ENCODE results near the gene ATG2B.

The ATG2B gene

DNA sequence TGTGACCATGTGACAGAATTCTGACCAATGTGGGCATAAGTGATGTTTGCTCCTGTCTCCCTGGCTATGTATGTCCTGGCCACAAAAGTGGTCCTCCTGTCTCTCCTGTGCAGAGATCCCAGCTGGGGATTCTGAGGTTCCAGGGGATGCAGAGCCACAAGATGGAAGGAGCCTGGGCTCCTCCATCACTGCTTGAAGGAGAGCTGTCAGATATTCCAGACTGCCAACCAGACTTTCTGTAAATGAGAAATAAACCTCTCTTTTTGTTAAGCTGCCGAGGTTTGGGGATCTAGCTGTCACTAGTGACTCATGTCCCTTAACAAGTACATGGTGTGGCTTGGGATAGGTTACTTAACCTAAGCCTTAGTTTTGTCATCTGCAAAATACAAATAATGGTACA is 85.3 kb downstream of the ATG2B start:
- peaks cover 2 to 19% (median 9%) of the 10 kb centered on the region in 5 donors for H3K4me1 ChIP-seq (ENCODE audit: control insufficient read depth in 5 of 5, insufficient read depth in 5 of 5, low read length in 5 of 5)
- H3K27me3 ChIP-seq (ENCODE audit: control insufficient read depth in 5 of 5, insufficient read depth in 4 of 5, low read length in 5 of 5): no peaks in the 10 kb centered on the region
- peaks cover 0 to 12% (median 2%) of the 10 kb centered on the region in 5 donors for H3K36me3 ChIP-seq (ENCODE audit: control insufficient read depth in 5 of 5, insufficient read depth in 5 of 5, low read length in 5 of 5)
- no peak overlapping the region for H3K4me3 ChIP-seq (ENCODE audit: low read depth in 1 of 5, low read length in 5 of 5)
- H3K27ac ChIP-seq (ENCODE audit: low read depth, low read length): no peak overlapping the region
- peaks cover 0 to 14% (median 13%) of the 10 kb centered on the region in 5 donors for H3K9me3 ChIP-seq (ENCODE audit: control insufficient read depth in 5 of 5, low read length in 5 of 5)
- no peak overlapping the region for H3K9ac ChIP-seq (ENCODE audit: low read length in 5 of 5)

GRCh38 chr14:96275177-96276112 is 87.7 kb downstream of the ATG2B start:
- H3K4me1 ChIP-seq (ENCODE audit: control insufficient read depth in 5 of 5, insufficient read depth in 5 of 5, low read length in 5 of 5): peaks cover 2 to 24% (median 10%) of the 10 kb centered on the region in 5 donors
- peak overlapping the region in 1 of 5 donors; percentile 32 for H3K9ac ChIP-seq (ENCODE audit: low read length in 5 of 5)
- H3K9me3 ChIP-seq (ENCODE audit: control insufficient read depth in 5 of 5, low read length in 5 of 5): peaks cover 0 to 20% (median 18%) of the 10 kb centered on the region in 5 donors
- H3K4me3 ChIP-seq (ENCODE audit: low read depth in 1 of 5, low read length in 5 of 5): no peak overlapping the region
- no peaks in the 10 kb centered on the region for H3K27me3 ChIP-seq (ENCODE audit: control insufficient read depth in 5 of 5, insufficient read depth in 4 of 5, low read length in 5 of 5)
- peaks cover 0 to 4% (median 0%) of the 10 kb centered on the region in 5 donors for H3K36me3 ChIP-seq (ENCODE audit: control insufficient read depth in 5 of 5, insufficient read depth in 5 of 5, low read length in 5 of 5)
- H3K27ac ChIP-seq (ENCODE audit: low read depth, low read length): no peak overlapping the region

GRCh38 chr14:96274543-96274942 is 88.6 kb downstream of the ATG2B start:
- H3K36me3 ChIP-seq (ENCODE audit: control insufficient read depth in 5 of 5, insufficient read depth in 5 of 5, low read length in 5 of 5): no peaks in the 10 kb centered on the region
- H3K4me3 ChIP-seq (ENCODE audit: low read depth in 1 of 5, low read length in 5 of 5): no peak overlapping the region
- H3K9ac ChIP-seq (ENCODE audit: low read length in 5 of 5): no peak overlapping the region
- no peaks in the 10 kb centered on the region for H3K27me3 ChIP-seq (ENCODE audit: control insufficient read depth in 5 of 5, insufficient read depth in 4 of 5, low read length in 5 of 5)
- no peak overlapping the region for H3K27ac ChIP-seq (ENCODE audit: low read depth, low read length)
- peaks cover 2 to 25% (median 12%) of the 10 kb centered on the region in 5 donors for H3K4me1 ChIP-seq (ENCODE audit: control insufficient read depth in 5 of 5, insufficient read depth in 5 of 5, low read length in 5 of 5)
- peaks cover 0 to 20% (median 18%) of the 10 kb centered on the region in 5 donors for H3K9me3 ChIP-seq (ENCODE audit: control insufficient read depth in 5 of 5, low read length in 5 of 5)

DNA sequence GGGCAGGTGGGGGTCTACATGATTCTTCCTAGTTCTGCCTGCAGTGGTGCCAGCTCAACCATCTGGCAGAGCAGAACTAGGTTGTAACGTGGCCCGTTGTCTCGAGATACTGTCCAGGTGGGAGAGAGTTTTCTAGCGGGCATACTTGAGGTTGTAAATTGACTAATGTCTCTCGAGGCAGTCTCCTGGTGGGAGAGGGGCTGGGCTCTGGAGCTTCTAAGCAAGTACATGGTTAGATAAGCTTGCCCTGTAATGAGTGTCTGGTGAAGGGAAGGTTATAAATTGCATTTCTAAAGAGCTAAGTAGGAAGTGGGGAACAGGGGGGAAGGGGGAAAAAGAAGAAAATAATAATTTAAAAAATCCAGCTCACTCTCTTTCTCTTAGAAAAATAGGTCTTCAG is 89.0 kb downstream of the ATG2B start:
- Histone ChIP-seq H3K27me3 (ENCODE audit: control insufficient read depth in 5 of 5, insufficient read depth in 4 of 5, low read length in 5 of 5) (peaks cover 0 to 3% (median 0%) of the 10 kb centered on the region in 5 donors), H3K4me1 (ENCODE audit: control insufficient read depth in 5 of 5, insufficient read depth in 5 of 5, low read length in 5 of 5) (peaks cover 2 to 29% (median 16%) of the 10 kb centered on the region in 5 donors), H3K4me3 (ENCODE audit: low read depth in 1 of 5, low read length in 5 of 5) (no peak overlapping the region), H3K9ac (ENCODE audit: low read length in 5 of 5) (no peak overlapping the region), H3K27ac (ENCODE audit: low read depth, low read length) (no peak overlapping the region), H3K9me3 (ENCODE audit: control insufficient read depth in 5 of 5, low read length in 5 of 5) (peaks cover 0 to 20% (median 18%) of the 10 kb centered on the region in 5 donors), H3K36me3 (ENCODE audit: control insufficient read depth in 5 of 5, insufficient read depth in 5 of 5, low read length in 5 of 5) (no peaks in the 10 kb centered on the region)

- Histone ChIP-seq H3K4me1 (ENCODE audit: control insufficient read depth in 5 of 5, insufficient read depth in 5 of 5, low read length in 5 of 5) (peaks cover 2 to 34% (median 20%) of the 10 kb centered on the region in 5 donors), H3K9ac (ENCODE audit: low read length in 5 of 5) (no peak overlapping the region), H3K36me3 (ENCODE audit: control insufficient read depth in 5 of 5, insufficient read depth in 5 of 5, low read length in 5 of 5) (no peaks in the 10 kb centered on the region), H3K9me3 (ENCODE audit: control insufficient read depth in 5 of 5, low read length in 5 of 5) (peaks cover 0 to 19% (median 16%) of the 10 kb centered on the region in 5 donors), H3K27ac (ENCODE audit: low read depth, low read length) (no peak overlapping the region), H3K4me3 (ENCODE audit: low read depth in 1 of 5, low read length in 5 of 5) (no peak overlapping the region), H3K27me3 (ENCODE audit: control insufficient read depth in 5 of 5, insufficient read depth in 4 of 5, low read length in 5 of 5) (peaks cover 0 to 5% (median 0%) of the 10 kb centered on the region in 5 donors)
These were observed 89.5 kb downstream of the ATG2B start for GRCh38 chr14:96273629-96274028.

DNA sequence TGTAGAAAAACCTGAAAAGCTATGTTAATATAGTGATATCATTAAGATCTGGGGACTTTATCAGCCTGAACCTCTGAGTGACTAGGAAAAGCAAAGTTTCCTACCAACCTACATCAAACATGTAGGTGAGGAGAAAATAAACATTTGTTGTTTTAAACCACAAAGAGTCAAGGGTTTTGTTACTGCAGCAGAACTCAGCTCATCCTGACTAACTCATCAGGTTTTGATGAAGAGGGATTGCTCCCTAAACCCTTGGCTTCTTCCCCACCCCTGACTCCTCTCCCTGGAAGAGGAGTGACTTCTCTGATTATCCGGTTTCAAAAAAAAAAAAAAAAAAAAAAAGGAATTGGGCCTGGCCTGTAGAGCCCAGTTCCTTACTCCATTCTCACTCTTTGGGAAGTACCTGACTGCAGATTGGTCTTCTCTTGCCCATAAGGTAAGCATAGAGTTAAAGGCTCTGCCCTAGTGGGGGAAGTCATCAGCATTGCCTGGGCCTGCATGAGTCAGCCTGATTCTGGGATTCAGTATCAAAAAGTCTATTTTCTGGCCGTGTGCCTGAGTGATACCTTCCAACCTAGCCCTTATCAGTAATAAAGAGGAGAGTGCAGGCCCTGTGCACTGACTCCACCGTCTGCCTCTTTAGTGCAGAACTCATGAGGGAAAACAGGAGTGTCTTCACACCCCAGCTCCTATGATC is 90.2 kb downstream of the ATG2B start:
- Histone ChIP-seq H3K36me3 (ENCODE audit: control insufficient read depth in 5 of 5, insufficient read depth in 5 of 5, low read length in 5 of 5) (no peaks in the 10 kb centered on the region), H3K27me3 (ENCODE audit: control insufficient read depth in 5 of 5, insufficient read depth in 4 of 5, low read length in 5 of 5) (peaks cover 0 to 7% (median 0%) of the 10 kb centered on the region in 5 donors), H3K27ac (ENCODE audit: low read depth, low read length) (no peak overlapping the region), H3K9me3 (ENCODE audit: control insufficient read depth in 5 of 5, low read length in 5 of 5) (peaks cover 0 to 12% (median 10%) of the 10 kb centered on the region in 5 donors), H3K4me1 (ENCODE audit: control insufficient read depth in 5 of 5, insufficient read depth in 5 of 5, low read length in 5 of 5) (peaks cover 2 to 38% (median 22%) of the 10 kb centered on the region in 5 donors), H3K9ac (ENCODE audit: low read length in 5 of 5) (no peak overlapping the region), H3K4me3 (ENCODE audit: low read depth in 1 of 5, low read length in 5 of 5) (no peak overlapping the region)

DNA sequence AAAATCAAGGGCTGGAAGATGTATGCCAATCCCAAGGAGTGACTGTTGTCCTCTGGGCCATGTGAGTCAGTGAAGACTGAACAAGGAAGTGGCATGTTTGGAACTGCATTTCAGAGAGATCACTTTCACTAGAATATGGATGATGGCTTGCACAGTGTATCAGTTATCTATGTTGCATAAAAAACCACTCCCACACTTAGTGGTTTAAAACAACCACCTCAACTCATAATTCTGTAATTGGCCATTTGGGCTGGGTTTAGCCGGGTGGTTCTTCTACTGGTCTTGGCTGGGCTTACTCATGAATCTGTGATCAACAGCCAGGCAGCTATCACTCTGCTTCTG is 91.7 kb downstream of the ATG2B start:
- Histone ChIP-seq H3K27me3 (ENCODE audit: control insufficient read depth in 5 of 5, insufficient read depth in 4 of 5, low read length in 5 of 5) (peaks cover 0 to 15% (median 4%) of the 10 kb centered on the region in 5 donors), H3K9ac (ENCODE audit: low read length in 5 of 5) (no peak overlapping the region), H3K27ac (ENCODE audit: low read depth, low read length) (no peak overlapping the region), H3K36me3 (ENCODE audit: control insufficient read depth in 5 of 5, insufficient read depth in 5 of 5, low read length in 5 of 5) (no peaks in the 10 kb centered on the region), H3K4me1 (ENCODE audit: control insufficient read depth in 5 of 5, insufficient read depth in 5 of 5, low read length in 5 of 5) (peaks cover 2 to 49% (median 26%) of the 10 kb centered on the region in 5 donors), H3K9me3 (ENCODE audit: control insufficient read depth in 5 of 5, low read length in 5 of 5) (peaks cover 0 to 6% (median 5%) of the 10 kb centered on the region in 5 donors), H3K4me3 (ENCODE audit: low read depth in 1 of 5, low read length in 5 of 5) (no peak overlapping the region)

- Histone ChIP-seq H3K27ac (ENCODE audit: low read depth, low read length) (no peak overlapping the region), H3K36me3 (ENCODE audit: control insufficient read depth in 5 of 5, insufficient read depth in 5 of 5, low read length in 5 of 5) (no peaks in the 10 kb centered on the region), H3K4me3 (ENCODE audit: low read depth in 1 of 5, low read length in 5 of 5) (no peak overlapping the region), H3K9me3 (ENCODE audit: control insufficient read depth in 5 of 5, low read length in 5 of 5) (peaks cover 0 to 6% (median 5%) of the 10 kb centered on the region in 5 donors), H3K4me1 (ENCODE audit: control insufficient read depth in 5 of 5, insufficient read depth in 5 of 5, low read length in 5 of 5) (peaks cover 2 to 48% (median 26%) of the 10 kb centered on the region in 5 donors), H3K27me3 (ENCODE audit: control insufficient read depth in 5 of 5, insufficient read depth in 4 of 5, low read length in 5 of 5) (peaks cover 0 to 15% (median 4%) of the 10 kb centered on the region in 5 donors), H3K9ac (ENCODE audit: low read length in 5 of 5) (no peak overlapping the region)
These were observed 92.3 kb downstream of the ATG2B start for GRCh38 chr14:96270565-96271420.

DNA sequence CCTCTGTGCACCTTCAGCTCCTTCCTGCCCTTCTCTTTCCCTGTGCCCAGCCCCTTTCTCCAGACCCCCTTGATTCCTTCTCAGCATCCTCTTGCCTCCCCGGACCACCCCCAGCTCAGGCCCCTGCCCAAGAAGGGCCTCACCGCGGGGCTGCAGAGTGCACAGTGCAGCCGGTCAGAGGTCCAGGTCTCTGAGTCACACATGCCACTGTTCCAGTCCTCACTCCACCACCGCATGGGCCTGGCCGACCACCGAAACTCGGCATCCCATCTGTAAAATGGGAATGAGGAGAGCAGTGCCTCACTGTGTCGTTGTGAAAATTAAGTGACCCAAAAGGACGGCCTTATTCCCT is 93.8 kb downstream of the ATG2B start:
- H3K27ac ChIP-seq (ENCODE audit: low read depth, low read length): peak overlapping the region; percentile 40
- peaks cover 0 to 39% (median 20%) of the 10 kb centered on the region in 5 donors for H3K4me1 ChIP-seq (ENCODE audit: control insufficient read depth in 5 of 5, insufficient read depth in 5 of 5, low read length in 5 of 5)
- no peaks in the 10 kb centered on the region for H3K36me3 ChIP-seq (ENCODE audit: control insufficient read depth in 5 of 5, insufficient read depth in 5 of 5, low read length in 5 of 5)
- no peak overlapping the region for H3K4me3 ChIP-seq (ENCODE audit: low read depth in 1 of 5, low read length in 5 of 5)
- H3K9ac ChIP-seq (ENCODE audit: low read length in 5 of 5): no peak overlapping the region
- peaks cover 0 to 6% (median 5%) of the 10 kb centered on the region in 5 donors for H3K9me3 ChIP-seq (ENCODE audit: control insufficient read depth in 5 of 5, low read length in 5 of 5)
- H3K27me3 ChIP-seq (ENCODE audit: control insufficient read depth in 5 of 5, insufficient read depth in 4 of 5, low read length in 5 of 5): peaks cover 0 to 15% (median 4%) of the 10 kb centered on the region in 5 donors
